H9 (cell line): Measurements from ENCODE around the gene ANO9. TPM values are rescaled to one million over a fixed set of nuclear protein-coding genes. Genes with fewer than 3 reads are reported as not detected.

Experiments used
- DNase-seq: peaks from one replicate; pipeline ENCODE4 v3.0.0-alpha.2; 2017
- H2AFZ ChIP-seq: one replicate; pipeline ENCODE4 v1.6.1; 2013; ENCODE audit warnings: mild to moderate bottlenecking, low read length, control low read depth, moderate library complexity
- H2AK5ac ChIP-seq: 2 replicates; pipeline ENCODE4 v1.6.1; 2013; ENCODE audit warnings: low read length, control low read depth, mixed read lengths; ENCODE audit not compliant: insufficient read length
- H2BK120ac ChIP-seq: one replicate; pipeline ENCODE4 v1.6.1; 2013; ENCODE audit warnings: low read depth, mild to moderate bottlenecking, low read length, control low read depth, inconsistent platforms; ENCODE audit not compliant: poor library complexity, severe bottlenecking
- H2BK12ac ChIP-seq: 2 replicates; pipeline ENCODE4 v1.6.1; 2013; ENCODE audit warnings: low read length, control low read depth, mixed read lengths, low read depth; ENCODE audit not compliant: insufficient read length
- H2BK15ac ChIP-seq: 2 replicates; pipeline ENCODE4 v1.6.1; 2013; ENCODE audit warnings: low read depth, low read length, control low read depth
- H2BK20ac ChIP-seq: one replicate; pipeline ENCODE4 v1.6.1; 2013; ENCODE audit warnings: low read depth, mild to moderate bottlenecking, low read length, control low read depth, inconsistent platforms; ENCODE audit not compliant: poor library complexity, severe bottlenecking
- H2BK5ac ChIP-seq: 2 replicates; pipeline ENCODE4 v1.6.1; 2013; ENCODE audit warnings: low read length, control low read depth, mixed read lengths; ENCODE audit not compliant: insufficient read length
- H3K14ac ChIP-seq: 2 replicates; pipeline ENCODE4 v1.6.1; 2013; ENCODE audit warnings: low read length, control low read depth; ENCODE audit not compliant: insufficient read depth
- H3K18ac ChIP-seq: 2 replicates; pipeline ENCODE4 v1.6.1; 2013; ENCODE audit warnings: low read depth, mild to moderate bottlenecking, mixed read lengths, low read length, control low read depth; ENCODE audit not compliant: insufficient read length
- H3K23ac ChIP-seq: 2 replicates; pipeline ENCODE4 v1.6.1; 2013; ENCODE audit warnings: low read length, control low read depth, mixed read lengths, low read depth; ENCODE audit not compliant: insufficient read length
- H3K23me2 ChIP-seq: 2 replicates; pipeline ENCODE4 v1.6.1; 2013; ENCODE audit warnings: low read depth, mild to moderate bottlenecking, mixed read lengths, low read length, control low read depth; ENCODE audit not compliant: insufficient read length, poor library complexity, severe bottlenecking
- H3K27ac ChIP-seq: 2 replicates; pipeline ENCODE4 v1.5.1; 2013; ENCODE audit warnings: low read length, control low read depth, mixed read lengths, low read depth; ENCODE audit not compliant: insufficient read length
- H3K27me3 ChIP-seq: 2 replicates; pipeline ENCODE4 v1.6.1; 2013; ENCODE audit warnings: low read length, control low read depth, inconsistent platforms; ENCODE audit not compliant: insufficient read depth
- H3K4ac ChIP-seq: 2 replicates; pipeline ENCODE4 v1.6.1; 2013; ENCODE audit warnings: low read depth, mild to moderate bottlenecking, control low read depth, inconsistent platforms, low read length, moderate library complexity
- H3K4me1 ChIP-seq: 2 replicates; pipeline ENCODE4 v1.6.1; 2013; ENCODE audit warnings: low read length, control low read depth, inconsistent platforms; ENCODE audit not compliant: insufficient read depth
- H3K4me2 ChIP-seq: 2 replicates; pipeline ENCODE4 v1.6.1; 2013; ENCODE audit warnings: low read length, control low read depth, mixed read lengths; ENCODE audit not compliant: insufficient read length, insufficient read depth
- H3K56ac ChIP-seq: 2 replicates; pipeline ENCODE4 v1.6.1; 2013; ENCODE audit warnings: low read depth, mild to moderate bottlenecking, mixed read lengths, low read length, control low read depth; ENCODE audit not compliant: insufficient read length
- H3K79me1 ChIP-seq: 2 replicates; pipeline ENCODE4 v1.6.1; 2013; ENCODE audit warnings: low read depth, mild to moderate bottlenecking, moderate library complexity, low read length, control low read depth, inconsistent platforms; ENCODE audit not compliant: insufficient read depth, poor library complexity, severe bottlenecking
- H3K79me2 ChIP-seq: 2 replicates; pipeline ENCODE4 v1.6.1; 2013; ENCODE audit warnings: low read length, control low read depth, inconsistent platforms; ENCODE audit not compliant: insufficient read depth
- H3K9ac ChIP-seq: 2 replicates; pipeline ENCODE4 v1.6.1; 2013; ENCODE audit warnings: low read length, control low read depth, mixed read lengths; ENCODE audit not compliant: insufficient read length; ENCODE audit errors: extremely low read depth
- H3K9me3 ChIP-seq: one replicate; pipeline ENCODE4 v1.6.1; 2013; ENCODE audit warnings: low read depth, low read length, inconsistent platforms; ENCODE audit not compliant: control insufficient read depth
- H3T11ph ChIP-seq: one replicate; pipeline ENCODE4 v1.6.1; 2013; ENCODE audit warnings: mild to moderate bottlenecking, low read length, control low read depth, inconsistent platforms
- H4K20me1 ChIP-seq: one replicate; pipeline ENCODE4 v1.6.1; 2013; ENCODE audit not compliant: control insufficient read depth, insufficient read length, insufficient read depth
- H4K5ac ChIP-seq: 2 replicates; pipeline ENCODE4 v1.6.1; 2013; ENCODE audit warnings: low read depth, mild to moderate bottlenecking, mixed read lengths, low read length, control low read depth; ENCODE audit not compliant: insufficient read length
- H4K8ac ChIP-seq: replicated peaks from 2 replicates; pipeline ENCODE4 v1.6.1; 2013; ENCODE audit warnings: low read length, control low read depth, mixed read lengths, low read depth; ENCODE audit not compliant: insufficient read length
- H4K91ac ChIP-seq: 2 replicates; pipeline ENCODE4 v1.6.1; 2013; ENCODE audit warnings: low read depth, mild to moderate bottlenecking, moderate library complexity, mixed read lengths, low read length, control low read depth; ENCODE audit not compliant: insufficient read length
- H3K27ac Mint-ChIP-seq, 3 experiments: 2 replicates in 2 of 3; 3 replicates in 1 of 3; pipeline ENCODE4 v1.8.0; 2020 to 2021; ENCODE audit warnings: mixed read lengths in 3 of 3, mild to moderate bottlenecking in 1 of 3, moderate library complexity in 1 of 3
- H3K27me3 Mint-ChIP-seq: 2 replicates; pipeline ENCODE4 v1.8.0; 2021; ENCODE audit warnings: low read depth, mild to moderate bottlenecking, moderate library complexity, mixed read lengths
- H3K36me3 Mint-ChIP-seq, 3 experiments: 2 replicates in 2 of 3; 3 replicates in 1 of 3; pipeline ENCODE4 v1.8.0; 2020 to 2021; ENCODE audit warnings: low read depth in 3 of 3, mixed read lengths in 3 of 3; ENCODE audit not compliant: insufficient read depth in 1 of 3
- H3K4me1 Mint-ChIP-seq, 2 experiments: 2 replicates each; pipeline ENCODE4 v1.8.0; 2020; ENCODE audit warnings: mixed read lengths in 2 of 2
- H3K4me3 Mint-ChIP-seq, 2 experiments: 2 replicates in 1 of 2; 3 replicates in 1 of 2; pipeline ENCODE4 v1.8.0; 2020 to 2021; ENCODE audit warnings: mild to moderate bottlenecking in 2 of 2, mixed read lengths in 2 of 2, moderate library complexity in 1 of 2
- H3K9me3 Mint-ChIP-seq, 2 experiments: 2 replicates in 1 of 2; 3 replicates in 1 of 2; pipeline ENCODE4 v1.8.0; 2020; ENCODE audit warnings: mild to moderate bottlenecking in 2 of 2, mixed read lengths in 2 of 2, moderate library complexity in 1 of 2
- WGBS: extraction: QIAGEN DNeasy Blood & Tissue Kit; methylation state at CpG from one replicate; pipeline ENCODE4 v1.1.7; 2013; ENCODE audit warnings: missing lambda C conversion rate, low lambda C conversion rate, mixed read lengths; ENCODE audit not compliant: insufficient read length; ENCODE audit errors: extremely low coverage; 5-methylcytosine and 5-hydroxymethylcytosine counted together
- total RNA-seq: library from RNA; stranded (reverse); gene quantifications from 2 replicates; pipeline ENCODE4 v1.2.1, GENCODE V29; 2021
- TF ChIP-seq, protein P1 (sequence below): fragments of 200-600 bp; sonication (generic); conservative IDR thresholded peaks from 3 replicates; pipeline ENCODE4 v1.8.0; 2021; ENCODE audit warnings: antibody characterized with exemption, mild to moderate bottlenecking

ANO9 gene
- total RNA-seq, 1 experiment from 2014 or later: 13.1 TPM

DNA sequence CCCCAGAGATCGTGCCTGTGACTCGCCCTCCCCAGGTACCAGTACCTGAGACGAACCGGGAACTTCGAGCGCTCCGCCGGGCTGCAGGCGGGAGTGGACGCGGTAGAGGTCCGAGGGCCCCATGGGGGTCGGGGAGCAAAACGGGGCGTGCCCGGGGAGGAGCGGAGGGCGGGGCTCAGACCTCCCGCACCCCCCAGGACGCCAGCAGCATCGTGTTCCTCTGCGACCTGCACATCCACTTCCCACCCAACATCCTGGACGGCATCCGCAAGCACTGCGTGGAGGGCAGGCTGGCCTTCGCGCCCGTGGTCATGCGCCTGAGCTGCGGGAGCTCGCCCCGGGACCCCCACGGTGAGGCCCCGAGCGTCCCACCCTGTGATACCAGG lies 61.7 kb downstream of the ANO9 start:
- Histone ChIP-seq H2BK15ac (no peak overlapping the region), H2BK120ac (no peak overlapping the region), H3T11ph (no peak overlapping the region), H3K4me1 (no peaks in the 10 kb centered on the region), H3K56ac (no peak overlapping the region), H3K9ac (no peak overlapping the region), H3K23me2 (no peaks in the 10 kb centered on the region), H3K14ac (no peak overlapping the region), H3K23ac (no peak overlapping the region), H4K8ac (no peak overlapping the region), H2AK5ac (no peak overlapping the region), H4K5ac (no peak overlapping the region), H2BK12ac (no peak overlapping the region), H3K79me2 (no peaks in the 10 kb centered on the region), H3K9me3 (no peaks in the 10 kb centered on the region), H3K27ac (no peak overlapping the region), H4K20me1 (no peaks in the 10 kb centered on the region), H3K27me3 (no peaks in the 10 kb centered on the region), H2AFZ (no peak overlapping the region), H2BK5ac (no peak overlapping the region), H4K91ac (no peak overlapping the region), H3K18ac (no peak overlapping the region), H3K4me2 (no peak overlapping the region), H3K4ac (no peak overlapping the region), H2BK20ac (no peak overlapping the region), H3K79me1 (no peaks in the 10 kb centered on the region)
- Mint-ChIP-seq H3K9me3 (no peaks in the 10 kb centered on the region; a peak in 2 of 5 replicates), H3K4me3 (no peak overlapping the region), H3K27ac (no peak overlapping the region), H3K27me3 (no peaks in the 10 kb centered on the region), H3K4me1 (peaks cover 0 to 3% of the 10 kb centered on the region in 2 experiments; a peak in 1 of 4 replicates), H3K36me3 (peaks cover 24 to 47% (median 34%) of the 10 kb centered on the region in 3 experiments)
- no peak for DNase-seq
- no CpG with 5 or more reads among the region's 35 CpGs for WGBS
- TF ChIP-seq, protein P1, sequence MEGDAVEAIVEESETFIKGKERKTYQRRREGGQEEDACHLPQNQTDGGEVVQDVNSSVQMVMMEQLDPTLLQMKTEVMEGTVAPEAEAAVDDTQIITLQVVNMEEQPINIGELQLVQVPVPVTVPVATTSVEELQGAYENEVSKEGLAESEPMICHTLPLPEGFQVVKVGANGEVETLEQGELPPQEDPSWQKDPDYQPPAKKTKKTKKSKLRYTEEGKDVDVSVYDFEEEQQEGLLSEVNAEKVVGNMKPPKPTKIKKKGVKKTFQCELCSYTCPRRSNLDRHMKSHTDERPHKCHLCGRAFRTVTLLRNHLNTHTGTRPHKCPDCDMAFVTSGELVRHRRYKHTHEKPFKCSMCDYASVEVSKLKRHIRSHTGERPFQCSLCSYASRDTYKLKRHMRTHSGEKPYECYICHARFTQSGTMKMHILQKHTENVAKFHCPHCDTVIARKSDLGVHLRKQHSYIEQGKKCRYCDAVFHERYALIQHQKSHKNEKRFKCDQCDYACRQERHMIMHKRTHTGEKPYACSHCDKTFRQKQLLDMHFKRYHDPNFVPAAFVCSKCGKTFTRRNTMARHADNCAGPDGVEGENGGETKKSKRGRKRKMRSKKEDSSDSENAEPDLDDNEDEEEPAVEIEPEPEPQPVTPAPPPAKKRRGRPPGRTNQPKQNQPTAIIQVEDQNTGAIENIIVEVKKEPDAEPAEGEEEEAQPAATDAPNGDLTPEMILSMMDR: no peak
